Osteocyte (in vitro differentiated cells): ENCODE data around the gene SLC35B1. TPM values are rescaled to one million over a fixed set of nuclear protein-coding genes. Genes with fewer than 3 reads are reported as not detected.

Source experiments
- DNase-seq: peaks from one replicate; pipeline ENCODE4 v3.0.0; 2021; ENCODE audit warnings: mixed read lengths; ENCODE audit not compliant: unreplicated experiment; ENCODE audit errors: extremely low spot score
- H3K27ac Mint-ChIP-seq: one replicate; pipeline ENCODE4 v1.8.0; 2021; ENCODE audit warnings: mild to moderate bottlenecking, mixed read lengths; ENCODE audit not compliant: unreplicated experiment
- H3K27me3 Mint-ChIP-seq: one replicate; pipeline ENCODE4 v1.8.0; 2021; ENCODE audit warnings: mixed read lengths; ENCODE audit not compliant: unreplicated experiment
- H3K36me3 Mint-ChIP-seq: one replicate; pipeline ENCODE4 v1.8.0; 2021; ENCODE audit warnings: mixed read lengths; ENCODE audit not compliant: unreplicated experiment
- H3K4me1 Mint-ChIP-seq: one replicate; pipeline ENCODE4 v1.8.0; 2021; ENCODE audit warnings: mixed read lengths; ENCODE audit not compliant: unreplicated experiment
- H3K4me3 Mint-ChIP-seq: one replicate; pipeline ENCODE4 v1.8.0; 2021; ENCODE audit warnings: mild to moderate bottlenecking, moderate library complexity, mixed read lengths; ENCODE audit not compliant: unreplicated experiment
- H3K9me3 Mint-ChIP-seq: one replicate; pipeline ENCODE4 v1.8.0; 2021; ENCODE audit warnings: mixed read lengths; ENCODE audit not compliant: unreplicated experiment
- total RNA-seq: library from RNA; stranded (reverse); gene quantifications from 2 replicates; pipeline ENCODE4 v1.2.1, GENCODE V29; 2021
- TF ChIP-seq, protein P1 (sequence below): fragments of 200-600 bp; sonication (generic); IDR thresholded peaks from 2 replicates; pipeline ENCODE4 v1.5.0; 2021; ENCODE audit warnings: antibody characterized with exemption, mild to moderate bottlenecking, moderate library complexity

The SLC35B1 gene
- total RNA-seq, 1 donor from 2014 or later = 60.0 TPM

DNA sequence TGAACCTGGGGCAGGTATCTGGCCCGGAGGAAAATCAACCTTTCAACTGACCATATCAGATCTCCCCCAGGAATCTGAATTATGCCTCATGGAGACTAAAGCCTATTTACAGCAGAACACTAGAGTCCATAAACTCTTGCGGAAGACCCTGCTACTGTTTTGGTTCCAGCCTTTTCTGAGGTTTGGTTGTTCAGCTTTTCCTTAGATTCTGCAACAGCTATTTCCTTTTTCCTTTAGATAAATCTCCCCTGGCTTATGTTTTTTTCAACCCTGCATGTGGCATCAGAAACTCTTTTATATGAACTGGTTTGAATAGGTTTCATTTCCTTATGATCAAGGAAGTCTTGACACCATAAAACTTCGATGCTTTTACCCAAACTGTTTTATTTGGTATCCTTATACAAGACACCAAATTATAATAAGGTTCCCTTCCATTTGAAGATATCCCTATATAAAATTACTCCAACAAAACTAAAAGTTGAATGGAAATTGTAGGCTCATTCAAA is 43.0 kb downstream of the SLC35B1 start:
- Mint-ChIP-seq H3K27ac (no peak overlapping the region), H3K36me3 (peaks cover 16% of the 10 kb centered on the region), H3K27me3 (no peaks in the 10 kb centered on the region), H3K4me1 (peaks cover 3% of the 10 kb centered on the region), H3K4me3 (no peak overlapping the region), H3K9me3 (no peaks in the 10 kb centered on the region)
- no peak for DNase-seq
- TF ChIP-seq, protein P1, sequence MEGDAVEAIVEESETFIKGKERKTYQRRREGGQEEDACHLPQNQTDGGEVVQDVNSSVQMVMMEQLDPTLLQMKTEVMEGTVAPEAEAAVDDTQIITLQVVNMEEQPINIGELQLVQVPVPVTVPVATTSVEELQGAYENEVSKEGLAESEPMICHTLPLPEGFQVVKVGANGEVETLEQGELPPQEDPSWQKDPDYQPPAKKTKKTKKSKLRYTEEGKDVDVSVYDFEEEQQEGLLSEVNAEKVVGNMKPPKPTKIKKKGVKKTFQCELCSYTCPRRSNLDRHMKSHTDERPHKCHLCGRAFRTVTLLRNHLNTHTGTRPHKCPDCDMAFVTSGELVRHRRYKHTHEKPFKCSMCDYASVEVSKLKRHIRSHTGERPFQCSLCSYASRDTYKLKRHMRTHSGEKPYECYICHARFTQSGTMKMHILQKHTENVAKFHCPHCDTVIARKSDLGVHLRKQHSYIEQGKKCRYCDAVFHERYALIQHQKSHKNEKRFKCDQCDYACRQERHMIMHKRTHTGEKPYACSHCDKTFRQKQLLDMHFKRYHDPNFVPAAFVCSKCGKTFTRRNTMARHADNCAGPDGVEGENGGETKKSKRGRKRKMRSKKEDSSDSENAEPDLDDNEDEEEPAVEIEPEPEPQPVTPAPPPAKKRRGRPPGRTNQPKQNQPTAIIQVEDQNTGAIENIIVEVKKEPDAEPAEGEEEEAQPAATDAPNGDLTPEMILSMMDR = no peak

DNA sequence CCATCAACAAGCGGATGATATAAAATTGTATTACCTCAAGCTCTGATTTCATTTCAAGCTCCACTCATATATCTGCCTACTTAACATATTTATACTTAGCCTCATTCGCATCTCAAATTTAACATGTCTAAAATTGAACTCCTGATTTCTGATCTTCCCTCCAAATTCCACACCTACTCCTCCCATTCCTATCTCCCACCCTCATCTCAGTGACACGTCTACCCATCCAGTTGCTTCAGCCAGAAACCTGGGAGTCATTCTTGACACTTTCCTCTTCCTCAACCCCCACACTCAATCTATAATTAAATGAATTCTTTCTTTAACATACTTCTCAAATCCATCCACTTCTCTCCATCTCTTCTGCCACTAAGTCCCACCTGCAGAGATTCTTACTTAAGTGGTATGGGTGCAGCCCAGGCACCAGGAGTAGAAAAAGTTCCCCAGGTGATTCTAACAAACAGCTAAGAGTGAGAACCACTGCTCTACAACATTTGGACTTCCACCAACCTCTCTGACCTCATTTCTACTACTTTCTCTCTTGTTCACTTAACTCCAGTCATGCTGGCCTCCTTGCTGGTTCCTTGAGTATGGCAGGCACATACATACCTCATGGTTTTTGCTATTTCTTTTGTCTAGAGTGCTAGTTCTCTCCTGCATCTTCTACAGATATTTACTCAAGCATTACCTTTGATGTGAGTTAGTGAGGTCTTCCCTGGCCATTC is 47.9 kb downstream of the SLC35B1 start:
- no peaks in the 10 kb centered on the region for H3K27me3 Mint-ChIP-seq
- no peaks in the 10 kb centered on the region for H3K9me3 Mint-ChIP-seq
- peaks cover 14% of the 10 kb centered on the region for H3K36me3 Mint-ChIP-seq
- TF ChIP-seq, protein P1 = no peak
- peaks cover 7% of the 10 kb centered on the region for H3K4me1 Mint-ChIP-seq
- no peak overlapping the region for H3K27ac Mint-ChIP-seq
- DNase-seq = peak; percentile 13
- no peak overlapping the region for H3K4me3 Mint-ChIP-seq

DNA sequence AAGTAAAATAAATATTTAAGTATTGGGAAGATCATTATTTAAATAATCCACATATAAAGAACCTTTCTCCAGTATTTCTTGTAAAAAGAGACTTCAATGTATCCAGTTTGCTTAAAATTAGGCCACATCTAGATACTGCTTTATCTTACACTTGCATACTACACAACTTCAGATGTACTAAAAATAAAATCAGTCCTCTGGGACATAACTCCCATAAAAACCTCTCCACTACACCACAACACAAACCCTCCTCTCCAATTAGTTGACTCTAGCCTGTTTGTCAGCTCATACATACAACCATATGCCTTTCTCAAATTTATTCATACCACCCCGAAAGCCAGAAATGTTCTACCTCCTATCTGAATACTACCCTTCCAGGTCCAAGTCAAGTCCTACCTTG is 51.5 kb downstream of the SLC35B1 start:
- TF ChIP-seq, protein P1 = no peak
- no peak for DNase-seq

More for the DNA sequence above, 51.5 kb downstream of the SLC35B1 start:
- Mint-ChIP-seq H3K27ac (no peak overlapping the region), H3K4me3 (no peak overlapping the region), H3K9me3 (no peaks in the 10 kb centered on the region), H3K4me1 (peaks cover 15% of the 10 kb centered on the region), H3K27me3 (no peaks in the 10 kb centered on the region), H3K36me3 (peaks cover 5% of the 10 kb centered on the region)

Other genes with a start within 250 kb of the SLC35B1 start
- gene NGFR, start 212.7 kb downstream of the SLC35B1 start, total RNA-seq = 2.8 and 3.6 TPM in 2 replicates
- gene NXPH3, start 132.1 kb downstream of the SLC35B1 start, total RNA-seq = 1.3 and 1.6 TPM in 2 replicates
- 63.9 and 68.6 TPM in 2 replicates for gene SPOP, start 29.9 kb downstream of the SLC35B1 start, total RNA-seq
- 2.7 TPM in 2 replicates for gene FAM117A, start 56.2 kb upstream of the SLC35B1 start, total RNA-seq
- gene KAT7, start 80.7 kb upstream of the SLC35B1 start, total RNA-seq = 50.5 and 58.0 TPM in 2 replicates
- gene TAC4, start 140.1 kb upstream of the SLC35B1 start, total RNA-seq = not detected in 2 replicates